Measurements from ENCODE around the gene TCEA2.
"Not testable (repeated sequence)": the region's sequence is repeated elsewhere in the genome, so short reads cannot be mapped to it uniquely, and the experiment has no call there.

The TCEA2 gene

GRCh38 chr20:64082126-64082731, 19.2 kb downstream of the TCEA2 start:
- TF ChIP-seq JUND (IDR thresholded peaks at IDR 0.05; ENCODE audit: low read depth): no peak
- no peak for DNase-seq (ENCODE audit: low read depth in 1 of 2, low spot score in 1 of 2)
- in situ Hi-C loops (cut with HindIII; ENCODE audit: low pct_unique_long_range_greater_than_20kb, low sequenced_read_pairs): no loop called here

GRCh38 chr20:64082820-64083377, 19.9 kb downstream of the TCEA2 start:
- in situ Hi-C loops (cut with HindIII; ENCODE audit: low pct_unique_long_range_greater_than_20kb, low sequenced_read_pairs): no loop called here
- no peak for DNase-seq (ENCODE audit: low read depth in 1 of 2, low spot score in 1 of 2)
- no peak for TF ChIP-seq JUND (IDR thresholded peaks at IDR 0.05; ENCODE audit: low read depth)

- TF ChIP-seq JUND (IDR thresholded peaks at IDR 0.05; ENCODE audit: low read depth): no peak
- in situ Hi-C loops (cut with HindIII; ENCODE audit: low pct_unique_long_range_greater_than_20kb, low sequenced_read_pairs): no loop called here
- peak; percentile 76 to 77 for DNase-seq (ENCODE audit: low read depth in 1 of 2, low spot score in 1 of 2)
Observed at GRCh38 chr20:64083378-64083803, 20.4 kb downstream of the TCEA2 start.

GRCh38 chr20:64083804-64084684, 21.0 kb downstream of the TCEA2 start, which contains the start of gene LKAAEAR1:
Gene LKAAEAR1 (minus strand): TSS chr20:64084398. CDS start chr20:64084219, 179 bp downstream.
- in situ Hi-C loops (cut with HindIII; ENCODE audit: low pct_unique_long_range_greater_than_20kb, low sequenced_read_pairs): no loop called here
- no peak for DNase-seq (ENCODE audit: low read depth in 1 of 2, low spot score in 1 of 2)
- TF ChIP-seq JUND (IDR thresholded peaks at IDR 0.05; ENCODE audit: low read depth): no peak

GRCh38 chr20:64084685-64085152, 21.7 kb downstream of the TCEA2 start:
- DNase-seq (ENCODE audit: low read depth in 1 of 2, low spot score in 1 of 2): no peak
- no peak for TF ChIP-seq JUND (IDR thresholded peaks at IDR 0.05; ENCODE audit: low read depth)
- in situ Hi-C loops (cut with HindIII; ENCODE audit: low pct_unique_long_range_greater_than_20kb, low sequenced_read_pairs): no loop called here

- DNase-seq (ENCODE audit: low read depth in 1 of 2, low spot score in 1 of 2): no peak
- no peak for TF ChIP-seq JUND (IDR thresholded peaks at IDR 0.05; ENCODE audit: low read depth)
- in situ Hi-C loops (cut with HindIII; ENCODE audit: low pct_unique_long_range_greater_than_20kb, low sequenced_read_pairs): no loop called here
Observed at GRCh38 chr20:64086801-64087200, 23.8 kb downstream of the TCEA2 start.

- in situ Hi-C loops (cut with HindIII; ENCODE audit: low pct_unique_long_range_greater_than_20kb, low sequenced_read_pairs); DNase-seq (ENCODE audit: low read depth in 1 of 2, low spot score in 1 of 2): not testable (repeated sequence)
Observed at GRCh38 chr20:64087226-64087825, 24.3 kb downstream of the TCEA2 start.

- DNase-seq (ENCODE audit: low read depth in 1 of 2, low spot score in 1 of 2); in situ Hi-C loops (cut with HindIII; ENCODE audit: low pct_unique_long_range_greater_than_20kb, low sequenced_read_pairs): not testable (repeated sequence)
Observed at GRCh38 chr20:64088586-64088985, 25.6 kb downstream of the TCEA2 start.

GRCh38 chr20:64090165-64090564, 27.2 kb downstream of the TCEA2 start:
- DNase-seq (ENCODE audit: low read depth in 1 of 2, low spot score in 1 of 2): peak in 1 of 2 experiments; percentile 52
- in situ Hi-C loops (cut with HindIII; ENCODE audit: low pct_unique_long_range_greater_than_20kb, low sequenced_read_pairs): no loop called here
- TF ChIP-seq JUND (IDR thresholded peaks at IDR 0.05; ENCODE audit: low read depth): no peak

GRCh38 chr20:64091340-64091739, 28.3 kb downstream of the TCEA2 start:
- DNase-seq (ENCODE audit: low read depth in 1 of 2, low spot score in 1 of 2): no peak
- in situ Hi-C loops (cut with HindIII; ENCODE audit: low pct_unique_long_range_greater_than_20kb, low sequenced_read_pairs): no loop called here
- TF ChIP-seq JUND (IDR thresholded peaks at IDR 0.05; ENCODE audit: low read depth): no peak

- no peak for TF ChIP-seq JUND (IDR thresholded peaks at IDR 0.05; ENCODE audit: low read depth)
- DNase-seq (ENCODE audit: low read depth in 1 of 2, low spot score in 1 of 2): no peak
- in situ Hi-C loops (cut with HindIII; ENCODE audit: low pct_unique_long_range_greater_than_20kb, low sequenced_read_pairs): no loop called here
Observed at GRCh38 chr20:64091770-64092169, 28.8 kb downstream of the TCEA2 start.

GRCh38 chr20:64092258-64093012, 29.4 kb downstream of the TCEA2 start:
- peak in 1 of 2 experiments; percentile 19 for DNase-seq (ENCODE audit: low read depth in 1 of 2, low spot score in 1 of 2)
- no peak for TF ChIP-seq JUND (IDR thresholded peaks at IDR 0.05; ENCODE audit: low read depth)

More at GRCh38 chr20:64092258-64093012, 29.4 kb downstream of the TCEA2 start:
- in situ Hi-C loops (cut with HindIII; ENCODE audit: low pct_unique_long_range_greater_than_20kb, low sequenced_read_pairs): no loop called here

Data from T47D (cell line).